HepG2 (cell line): ENCODE results near the gene KIAA0319L. TPM values are rescaled to one million over a fixed set of nuclear protein-coding genes. Genes with fewer than 3 reads are reported as not detected.

Experiments
- ATF3 ChIP-seq: sonication (generic); formaldehyde crosslinking; IDR thresholded peaks from 2 replicates; pipeline ENCODE4 v1.4.0; 2020; ENCODE audit warnings: missing genetic modification reagents
- FIP1L1 ChIP-seq: fragments of 200-400 bp; formaldehyde crosslinking; IDR thresholded peaks from 2 replicates; pipeline ENCODE4 v1.6.1; 2018; ENCODE audit warnings: low read depth, mild to moderate bottlenecking, low read length, moderate library complexity, borderline replicate concordance; ENCODE audit not compliant: insufficient read depth
- KMT2A ChIP-seq: sonication (generic); formaldehyde crosslinking; IDR thresholded peaks from 2 replicates; pipeline ENCODE4 v1.4.0; 2020; ENCODE audit warnings: missing genetic modification reagents
- PHF5A ChIP-seq: IDR thresholded peaks from one replicate; pipeline ENCODE4 v1.6.1; 2018; ENCODE audit warnings: low read depth, missing genetic modification reagents; ENCODE audit not compliant: unreplicated experiment
- PITX1 ChIP-seq: sonication (generic); formaldehyde crosslinking; IDR thresholded peaks from 2 replicates; pipeline ENCODE4 v1.5.1; 2020; ENCODE audit warnings: mild to moderate bottlenecking, missing genetic modification reagents
- PRPF4 ChIP-seq: fragments of 200-400 bp; formaldehyde crosslinking; IDR thresholded peaks from 2 replicates; pipeline ENCODE4 v1.6.1; 2016; ENCODE audit warnings: low read length, low read depth; ENCODE audit not compliant: poor library complexity, severe bottlenecking
- RAD21 ChIP-seq: fragments of 450-650 bp; formaldehyde crosslinking; IDR thresholded peaks from 2 replicates; pipeline ENCODE4 v1.5.0; 2020; ENCODE audit warnings: mild to moderate bottlenecking
- REPIN1 ChIP-seq: sonication (generic); formaldehyde crosslinking; IDR thresholded peaks from 2 replicates; pipeline ENCODE4 v1.8.0; 2022; ENCODE audit warnings: missing genetic modification reagents, low read depth, mild to moderate bottlenecking, borderline replicate concordance
- RXRB ChIP-seq: IDR thresholded peaks from 2 replicates; pipeline ENCODE4 v1.6.1; 2016; ENCODE audit warnings: borderline replicate concordance, missing genetic modification reagents, missing compliant biosample characterization
- SAP130 ChIP-seq: IDR thresholded peaks from 2 replicates; pipeline ENCODE4 v1.6.1; 2016; ENCODE audit warnings: low read depth
- TARDBP ChIP-seq: sonication (generic); formaldehyde crosslinking; IDR thresholded peaks from 2 replicates; pipeline ENCODE4 v1.8.0; 2022; ENCODE audit warnings: mild to moderate bottlenecking, missing genetic modification reagents
- TRAFD1 ChIP-seq: sonication (generic); formaldehyde crosslinking; IDR thresholded peaks from 2 replicates; pipeline ENCODE4 v1.5.1; 2020; ENCODE audit warnings: missing genetic modification reagents, mild to moderate bottlenecking, borderline replicate concordance
- ZIK1 ChIP-seq: sonication (generic); formaldehyde crosslinking; IDR thresholded peaks from 2 replicates; pipeline ENCODE4 v1.5.0; 2020; ENCODE audit warnings: mild to moderate bottlenecking, low read depth, missing genetic modification reagents, borderline replicate concordance
- ZMYM2 ChIP-seq: sonication (generic); formaldehyde crosslinking; IDR thresholded peaks from 2 replicates; pipeline ENCODE4 v1.8.0; 2022; ENCODE audit warnings: mild to moderate bottlenecking, missing genetic modification reagents
- ZNF329 ChIP-seq: sonication (generic); formaldehyde crosslinking; IDR thresholded peaks from 2 replicates; pipeline ENCODE4 v1.9.0; 2021; ENCODE audit warnings: low read depth, mild to moderate bottlenecking, missing genetic modification reagents
- ZNF430 ChIP-seq: sonication (generic); formaldehyde crosslinking; IDR thresholded peaks from 2 replicates; pipeline ENCODE4 v1.9.0; 2021; ENCODE audit warnings: mild to moderate bottlenecking, missing genetic modification reagents
- ZNF501 ChIP-seq: sonication (generic); formaldehyde crosslinking; IDR thresholded peaks from 2 replicates; pipeline ENCODE4 v1.5.1; 2020; ENCODE audit warnings: mild to moderate bottlenecking, moderate library complexity, missing genetic modification reagents
- ZNF724P ChIP-seq: sonication (generic); formaldehyde crosslinking; IDR thresholded peaks from 2 replicates; pipeline ENCODE4 v1.8.0; 2022; ENCODE audit warnings: missing genetic modification reagents, borderline replicate concordance
- polyA plus RNA-seq, 8 experiments: library from polyadenylated mRNA; depleted of rRNA in 3 of 8; stranded (reverse) in 7 of 8; unstranded in 1 of 8; fragments of >200 nt; fragmentation: Illumina TruSeq in 4 of 8; extraction: Trizol in 4 of 8; gene quantifications; 2 replicates each; pipeline versions ENCODE4 v1.2.1 to v1.2.3, GENCODE V29; 2011 to 2016; ENCODE audit warnings: low read depth in 4 of 8, missing spikeins in 1 of 8, mixed read lengths in 1 of 8; ENCODE audit not compliant: insufficient read depth in 1 of 8
- total RNA-seq, 5 experiments: library from RNA; depleted of rRNA; stranded (reverse); fragments of >200 nt; fragmentation: Illumina TruSeq; extraction: Trizol; gene quantifications; 2 replicates each; pipeline ENCODE4 v1.2.3, GENCODE V29; 2016; ENCODE audit warnings: low read depth in 1 of 5
- TF ChIP-seq, protein P1 (sequence below): fragments of 450-650 bp; IDR thresholded peaks from 2 replicates; pipeline ENCODE4 v1.6.1; 2017; ENCODE audit warnings: mild to moderate bottlenecking
- TF ChIP-seq, protein P2 (sequence below): sonication (generic); formaldehyde crosslinking; IDR thresholded peaks from 2 replicates; pipeline ENCODE4 v1.9.0; 2021; ENCODE audit warnings: missing genetic modification reagents, mild to moderate bottlenecking, borderline replicate concordance
- TF ChIP-seq, protein P3 (sequence below): sonication (generic); formaldehyde crosslinking; conservative IDR thresholded peaks from 2 replicates; pipeline ENCODE4 v1.4.0; 2020; ENCODE audit warnings: missing genetic modification reagents

Gene KIAA0319L
- total and polyA plus RNA-seq, 2 of the 13 experiments (the other 11 are each of a cell fraction or from before 2014, with no cell fraction given): 33.4 to 82.6 TPM

- TF ChIP-seq ZMYM2 (CRISPR knock-in tag): no peak
- no peak for TF ChIP-seq ZNF329 (CRISPR knock-in tag)
- peak; percentile 54; the same call in 1 of the 2 replicates for TF ChIP-seq REPIN1 (CRISPR knock-in tag)
- no peak for TF ChIP-seq ZIK1 (CRISPR knock-in tag)
- peak; percentile 33; the same call in 1 of the 2 replicates for TF ChIP-seq SAP130 (CRISPR knock-in tag)
- peak; percentile 15; the same call in 1 of the 2 replicates for TF ChIP-seq ZNF501 (CRISPR knock-in tag)
- TF ChIP-seq PITX1 (CRISPR knock-in tag): peak; percentile 35; the same call in 1 of the 2 replicates
- TF ChIP-seq ZNF724P (CRISPR knock-in tag): 0 out of 2 replicates have a peak, but pooled peaks have one; percentile 71
- TF ChIP-seq PHF5A (CRISPR knock-in tag): peak; percentile 61
- TF ChIP-seq TRAFD1 (CRISPR knock-in tag): no peak
- TF ChIP-seq RXRB (CRISPR knock-in tag): peak; percentile 6; the same call in 1 of the 2 replicates
- no peak for TF ChIP-seq ATF3
- peak; percentile 95; the same call in 1 of the 2 replicates for TF ChIP-seq TARDBP (CRISPR knock-in tag)
- no peak for TF ChIP-seq FIP1L1
- TF ChIP-seq, protein P1, sequence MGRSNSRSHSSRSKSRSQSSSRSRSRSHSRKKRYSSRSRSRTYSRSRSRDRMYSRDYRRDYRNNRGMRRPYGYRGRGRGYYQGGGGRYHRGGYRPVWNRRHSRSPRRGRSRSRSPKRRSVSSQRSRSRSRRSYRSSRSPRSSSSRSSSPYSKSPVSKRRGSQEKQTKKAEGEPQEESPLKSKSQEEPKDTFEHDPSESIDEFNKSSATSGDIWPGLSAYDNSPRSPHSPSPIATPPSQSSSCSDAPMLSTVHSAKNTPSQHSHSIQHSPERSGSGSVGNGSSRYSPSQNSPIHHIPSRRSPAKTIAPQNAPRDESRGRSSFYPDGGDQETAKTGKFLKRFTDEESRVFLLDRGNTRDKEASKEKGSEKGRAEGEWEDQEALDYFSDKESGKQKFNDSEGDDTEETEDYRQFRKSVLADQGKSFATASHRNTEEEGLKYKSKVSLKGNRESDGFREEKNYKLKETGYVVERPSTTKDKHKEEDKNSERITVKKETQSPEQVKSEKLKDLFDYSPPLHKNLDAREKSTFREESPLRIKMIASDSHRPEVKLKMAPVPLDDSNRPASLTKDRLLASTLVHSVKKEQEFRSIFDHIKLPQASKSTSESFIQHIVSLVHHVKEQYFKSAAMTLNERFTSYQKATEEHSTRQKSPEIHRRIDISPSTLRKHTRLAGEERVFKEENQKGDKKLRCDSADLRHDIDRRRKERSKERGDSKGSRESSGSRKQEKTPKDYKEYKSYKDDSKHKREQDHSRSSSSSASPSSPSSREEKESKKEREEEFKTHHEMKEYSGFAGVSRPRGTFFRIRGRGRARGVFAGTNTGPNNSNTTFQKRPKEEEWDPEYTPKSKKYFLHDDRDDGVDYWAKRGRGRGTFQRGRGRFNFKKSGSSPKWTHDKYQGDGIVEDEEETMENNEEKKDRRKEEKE: no peak
- TF ChIP-seq, protein P2, sequence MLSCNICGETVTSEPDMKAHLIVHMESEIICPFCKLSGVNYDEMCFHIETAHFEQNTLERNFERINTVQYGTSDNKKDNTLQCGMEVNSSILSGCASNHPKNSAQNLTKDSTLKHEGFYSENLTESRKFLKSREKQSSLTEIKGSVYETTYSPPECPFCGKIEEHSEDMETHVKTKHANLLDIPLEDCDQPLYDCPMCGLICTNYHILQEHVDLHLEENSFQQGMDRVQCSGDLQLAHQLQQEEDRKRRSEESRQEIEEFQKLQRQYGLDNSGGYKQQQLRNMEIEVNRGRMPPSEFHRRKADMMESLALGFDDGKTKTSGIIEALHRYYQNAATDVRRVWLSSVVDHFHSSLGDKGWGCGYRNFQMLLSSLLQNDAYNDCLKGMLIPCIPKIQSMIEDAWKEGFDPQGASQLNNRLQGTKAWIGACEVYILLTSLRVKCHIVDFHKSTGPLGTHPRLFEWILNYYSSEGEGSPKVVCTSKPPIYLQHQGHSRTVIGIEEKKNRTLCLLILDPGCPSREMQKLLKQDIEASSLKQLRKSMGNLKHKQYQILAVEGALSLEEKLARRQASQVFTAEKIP: no peak
- TF ChIP-seq KMT2A (CRISPR knock-in tag): peak; percentile 50; the same call in 1 of the 2 replicates
- no peak for TF ChIP-seq PRPF4
- TF ChIP-seq RAD21 (CRISPR knock-in tag): no peak; the same call in none of the 2 replicates
- TF ChIP-seq ZNF430 (CRISPR knock-in tag): 0 out of 2 replicates have a peak, but pooled peaks have one; percentile 31
- TF ChIP-seq, protein P3, sequence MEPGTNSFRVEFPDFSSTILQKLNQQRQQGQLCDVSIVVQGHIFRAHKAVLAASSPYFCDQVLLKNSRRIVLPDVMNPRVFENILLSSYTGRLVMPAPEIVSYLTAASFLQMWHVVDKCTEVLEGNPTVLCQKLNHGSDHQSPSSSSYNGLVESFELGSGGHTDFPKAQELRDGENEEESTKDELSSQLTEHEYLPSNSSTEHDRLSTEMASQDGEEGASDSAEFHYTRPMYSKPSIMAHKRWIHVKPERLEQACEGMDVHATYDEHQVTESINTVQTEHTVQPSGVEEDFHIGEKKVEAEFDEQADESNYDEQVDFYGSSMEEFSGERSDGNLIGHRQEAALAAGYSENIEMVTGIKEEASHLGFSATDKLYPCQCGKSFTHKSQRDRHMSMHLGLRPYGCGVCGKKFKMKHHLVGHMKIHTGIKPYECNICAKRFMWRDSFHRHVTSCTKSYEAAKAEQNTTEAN (CRISPR knock-in tag): no peak
Measured at GRCh38 chr1:35557611-35558373, 589 bp upstream of the KIAA0319L start, which contains the start of gene NCDN (continued).
